GM08714 (cell line): ENCODE data around the gene PDCD1LG2.
A peak's percentile ranks its signal among the peaks of the same experiment; 100 is the strongest.

Experiments
- H3K4me3 ChIP-seq: fragments of 200-500 bp; sonication (Bioruptor generic); 2 replicates; pipeline ENCODE4 v1.5.1; 2014; ENCODE audit warnings: mild to moderate bottlenecking, low read length, inconsistent platforms
- ZNF274 ChIP-seq: IDR thresholded peaks from 2 replicates; pipeline ENCODE4 v1.6.1; 2012; ENCODE audit warnings: mild to moderate bottlenecking, low read depth, low read length

PDCD1LG2 gene

GRCh38 chr9:5559659-5560058 is 49.3 kb downstream of the PDCD1LG2 start:
- TF ChIP-seq ZNF274 = no peak
- H3K4me3 ChIP-seq = no peak overlapping the region

DNA sequence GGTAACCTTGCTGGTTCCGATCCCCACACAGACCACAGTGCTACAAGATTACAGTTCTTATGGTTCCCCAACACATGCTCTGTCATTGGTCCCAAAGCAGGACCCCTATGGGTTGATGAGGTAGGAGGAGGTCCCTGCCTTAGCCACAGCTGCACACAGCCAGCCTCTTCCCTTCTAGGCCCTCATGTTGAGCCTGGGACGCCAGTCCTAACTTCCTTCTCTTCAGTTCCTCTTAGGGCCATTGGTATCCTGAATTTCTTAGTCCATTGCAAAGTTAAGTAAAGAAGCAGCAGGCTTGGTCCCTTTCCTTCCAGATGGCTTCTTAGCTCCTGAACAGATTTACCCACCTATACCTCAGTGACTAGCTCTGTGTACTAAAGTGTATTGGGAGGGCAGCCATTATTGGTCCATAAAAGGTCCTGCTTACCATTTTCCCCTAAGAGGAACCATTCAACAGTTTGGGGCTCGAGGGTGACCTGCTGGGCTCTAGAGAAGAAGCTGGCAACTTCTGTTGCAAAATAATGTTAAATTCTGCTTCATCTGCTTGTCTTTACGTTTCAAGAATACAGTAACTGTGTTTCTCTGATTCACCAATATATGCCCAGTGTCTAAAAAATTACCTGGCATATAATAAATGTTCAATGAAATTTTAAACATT is 50.2 kb downstream of the PDCD1LG2 start:
- TF ChIP-seq ZNF274 = no peak
- no peak overlapping the region for H3K4me3 ChIP-seq

GRCh38 chr9:5561828-5562488 is 51.6 kb downstream of the PDCD1LG2 start:
- no peak for TF ChIP-seq ZNF274
- H3K4me3 ChIP-seq = no peak overlapping the region

- no peak for TF ChIP-seq ZNF274
- H3K4me3 ChIP-seq = no peak overlapping the region
Measured at GRCh38 chr9:5562806-5563416, 52.6 kb downstream of the PDCD1LG2 start.

DNA sequence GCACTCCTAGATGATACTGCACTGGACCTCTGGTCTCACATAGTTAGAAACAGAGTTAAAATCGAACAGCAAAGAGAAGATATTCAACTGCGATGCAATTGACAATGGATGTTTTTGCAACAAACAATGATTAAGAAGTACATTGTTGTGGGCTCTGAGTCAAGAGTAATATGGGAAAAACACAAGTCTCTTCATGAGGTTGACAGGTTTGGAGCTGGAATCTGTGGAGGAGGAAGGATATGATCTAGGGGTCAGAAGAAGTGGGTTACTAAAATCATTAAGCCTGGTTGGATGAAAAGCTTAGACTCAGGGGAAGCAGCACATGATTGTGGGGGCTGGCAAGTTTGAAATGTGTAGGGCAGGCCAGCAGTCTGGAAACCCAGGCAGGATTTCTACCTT is 53.1 kb downstream of the PDCD1LG2 start:
- no peak for TF ChIP-seq ZNF274
- no peak overlapping the region for H3K4me3 ChIP-seq

DNA sequence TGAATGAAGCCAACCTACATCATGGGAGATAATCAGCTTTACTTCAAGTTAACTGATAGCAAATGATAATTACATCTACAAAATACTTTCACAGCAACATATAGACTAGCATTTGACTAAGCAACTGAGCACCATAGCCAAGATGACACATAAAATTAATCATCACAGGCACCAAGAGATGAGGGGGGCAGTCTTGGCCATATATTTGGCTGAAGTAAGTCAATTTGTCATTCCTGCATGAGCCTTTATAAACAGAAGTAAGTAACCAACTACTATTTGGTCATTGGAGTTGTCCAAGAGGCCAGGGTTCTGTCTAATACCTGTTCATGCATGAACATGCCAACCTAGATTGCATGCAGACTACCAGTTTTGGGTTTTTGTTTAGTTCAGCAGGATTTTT is 53.6 kb downstream of the PDCD1LG2 start:
- no peak overlapping the region for H3K4me3 ChIP-seq
- no peak for TF ChIP-seq ZNF274

- H3K4me3 ChIP-seq = no peak overlapping the region; the same call in 1 of the 2 replicates
- TF ChIP-seq ZNF274 = no peak
Measured at GRCh38 chr9:5566054-5566618, 55.8 kb downstream of the PDCD1LG2 start.

GRCh38 chr9:5568868-5569267 is 58.5 kb downstream of the PDCD1LG2 start:
- no peak for TF ChIP-seq ZNF274
- H3K4me3 ChIP-seq = no peak overlapping the region

DNA sequence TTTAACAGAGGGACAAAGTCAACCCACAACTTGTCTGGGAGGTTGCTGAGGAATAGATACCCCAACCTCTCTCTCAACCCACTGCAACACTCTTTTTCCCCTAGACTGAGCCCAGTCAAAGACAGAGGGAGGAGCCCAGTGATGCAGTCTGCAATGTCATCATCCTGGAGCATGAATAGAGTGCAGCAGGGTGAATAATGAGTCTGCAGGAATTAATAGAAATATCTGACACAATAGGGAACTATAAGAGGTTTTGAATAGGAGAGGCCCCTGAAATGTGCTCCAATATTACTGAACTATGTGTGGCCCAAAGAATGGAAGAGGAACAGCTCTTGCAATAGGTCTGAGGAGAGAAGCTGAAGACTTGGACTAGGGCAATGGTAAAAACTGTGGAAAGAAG is 59.1 kb downstream of the PDCD1LG2 start:
- H3K4me3 ChIP-seq = no peak overlapping the region
- TF ChIP-seq ZNF274 = no peak

GRCh38 chr9:5569891-5570290 is 59.6 kb downstream of the PDCD1LG2 start:
- no peak for TF ChIP-seq ZNF274
- no peak overlapping the region; the same call in 1 of the 2 replicates for H3K4me3 ChIP-seq

DNA sequence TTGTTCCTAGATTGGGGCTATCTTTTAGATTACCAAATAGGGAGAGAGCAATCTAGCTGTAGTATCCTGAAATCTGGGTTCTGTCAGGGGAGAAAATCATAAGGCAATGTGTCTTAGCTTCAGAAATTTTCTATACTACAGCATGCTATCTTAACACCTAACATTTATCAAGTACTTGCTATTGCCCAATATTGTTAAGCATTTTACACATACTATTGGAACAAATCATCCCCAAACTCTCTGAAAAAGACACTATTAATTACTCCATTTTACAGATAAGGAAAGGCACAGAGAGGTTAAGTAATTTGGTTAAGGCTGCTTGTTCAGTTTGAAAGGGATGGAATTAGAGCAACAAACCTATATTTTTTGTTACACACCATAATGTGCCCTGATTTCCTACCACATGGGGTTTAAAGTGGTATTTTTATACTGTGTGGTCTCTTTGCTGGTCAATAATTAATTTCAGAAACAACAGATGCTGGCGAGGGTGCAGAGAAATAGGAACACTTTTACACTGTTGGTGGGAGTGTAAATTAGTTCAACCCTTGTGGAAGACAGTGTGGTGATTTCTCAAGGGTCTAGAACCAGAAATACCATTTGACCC is 61.4 kb downstream of the PDCD1LG2 start:
- H3K4me3 ChIP-seq = no peak overlapping the region

DNA sequence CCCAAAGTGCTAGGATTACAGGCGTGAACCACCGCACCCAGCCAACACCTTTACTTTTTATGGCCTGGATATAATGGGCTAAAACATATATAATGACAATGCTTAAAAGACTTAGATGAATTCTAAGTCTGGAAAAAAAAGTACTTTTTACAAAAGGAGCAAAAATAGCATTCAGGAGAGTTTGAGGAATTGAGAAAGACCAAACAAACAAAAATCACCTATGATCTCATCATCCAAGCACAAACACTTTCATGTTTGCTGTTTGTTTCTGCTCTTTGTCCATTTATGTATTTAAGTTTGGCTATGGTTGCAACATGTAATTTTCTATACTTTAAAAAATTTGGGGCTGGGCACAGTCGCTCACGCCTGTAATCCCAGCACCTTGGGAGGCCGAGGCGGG is 63.8 kb downstream of the PDCD1LG2 start:
- no peak overlapping the region for H3K4me3 ChIP-seq
- no peak for TF ChIP-seq ZNF274

More for the DNA sequence above, 61.4 kb downstream of the PDCD1LG2 start:
- TF ChIP-seq ZNF274 = no peak

DNA sequence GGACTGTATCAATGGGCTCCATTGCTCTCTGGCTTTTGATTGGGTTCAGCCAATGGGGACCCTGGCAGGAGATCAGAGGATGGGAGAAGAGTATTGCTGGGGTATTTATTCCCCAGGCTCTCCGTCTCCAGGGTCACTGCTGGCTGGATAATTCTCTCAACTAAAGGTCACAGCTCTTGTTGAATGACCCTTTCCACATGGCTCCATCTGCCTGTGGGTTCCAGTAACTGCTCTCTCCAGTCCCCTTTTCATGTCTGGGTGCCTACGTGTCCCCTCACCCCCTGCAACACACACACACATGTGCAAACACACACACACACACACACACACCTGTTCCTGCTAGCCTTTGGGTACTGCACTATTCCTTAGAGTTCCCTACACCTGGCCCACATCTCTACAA is 64.7 kb downstream of the PDCD1LG2 start:
- no peak for TF ChIP-seq ZNF274
- no peak overlapping the region for H3K4me3 ChIP-seq

DNA sequence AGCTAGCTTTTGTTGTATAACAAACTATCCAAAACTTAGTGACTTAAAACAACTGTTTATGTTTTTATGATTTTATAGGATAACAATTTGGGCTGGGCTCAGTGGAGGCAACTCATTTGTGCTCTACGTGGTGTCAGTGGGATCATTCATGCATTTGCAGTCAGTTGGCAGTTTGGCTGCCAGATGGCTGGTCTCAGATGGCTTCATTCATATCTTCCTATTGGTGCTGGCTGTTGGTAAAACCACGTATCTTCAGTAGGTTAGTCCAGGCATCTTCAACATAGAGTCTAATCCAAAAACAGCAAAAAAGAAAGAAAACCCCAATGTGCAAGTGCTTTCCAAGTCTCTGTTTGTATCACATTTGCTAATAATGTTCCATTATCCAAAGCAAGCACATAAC is 66.9 kb downstream of the PDCD1LG2 start:
- no peak for TF ChIP-seq ZNF274
- no peak overlapping the region for H3K4me3 ChIP-seq

GRCh38 chr9:5578018-5578697 is 67.8 kb downstream of the PDCD1LG2 start:
- TF ChIP-seq ZNF274 = no peak
- peak overlapping the region; percentile 12; the same call in 1 of the 2 replicates for H3K4me3 ChIP-seq
